ENCODE data around the gene CRYBA4. TPM values are rescaled to one million over a fixed set of nuclear protein-coding genes. Genes with fewer than 3 reads are reported as not detected.

Gene CRYBA4
- total and polyA plus RNA-seq, 10 donors: 0.20 to 0.24 (median 0.22) TPM; not detected in 7

DNA sequence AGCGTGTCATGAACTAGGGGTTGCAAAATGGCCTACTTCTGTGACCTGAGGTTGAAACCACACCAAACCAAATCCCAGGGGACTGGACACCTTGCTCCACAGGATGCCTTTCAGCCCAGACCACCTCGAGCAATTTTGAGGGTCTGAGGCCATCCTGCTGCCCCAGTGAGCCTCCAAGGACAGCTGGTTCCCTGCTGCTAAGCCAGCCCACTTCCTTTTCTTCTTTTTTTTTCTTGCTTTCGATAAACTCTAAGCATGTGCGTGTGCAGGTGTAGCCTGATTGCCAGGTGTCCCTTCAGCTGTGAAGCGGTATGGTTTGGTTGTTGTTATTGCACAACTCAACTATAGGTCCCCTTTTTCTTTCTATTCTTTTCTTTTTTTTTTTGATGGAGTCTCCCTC, 6.6 kb upstream of the CRYBA4 start:
- 21 to 35% (median 26%) methylated on average over 5 of the region's 5 CpGs for WGBS, 5 donors
- Histone ChIP-seq H3K4me3 (no peak overlapping the region), H3K9me3 (no peaks in the 10 kb centered on the region), H3K27ac (peak overlapping the region in 1 of 8 donors; percentile 28), H3K36me3 (no peaks in the 10 kb centered on the region), H3K4me1 (peaks cover 14 to 76% (median 49%) of the 10 kb centered on the region in 6 donors), H3K27me3 (replicated peaks in 1 of 7) (no peaks in the 10 kb centered on the region)
- peak; percentile 23 for DNase-seq
- intact Hi-C loops (cut with DNase I; ENCODE audit: low total_unique reads): no loop called here
- TF ChIP-seq, protein P1, sequence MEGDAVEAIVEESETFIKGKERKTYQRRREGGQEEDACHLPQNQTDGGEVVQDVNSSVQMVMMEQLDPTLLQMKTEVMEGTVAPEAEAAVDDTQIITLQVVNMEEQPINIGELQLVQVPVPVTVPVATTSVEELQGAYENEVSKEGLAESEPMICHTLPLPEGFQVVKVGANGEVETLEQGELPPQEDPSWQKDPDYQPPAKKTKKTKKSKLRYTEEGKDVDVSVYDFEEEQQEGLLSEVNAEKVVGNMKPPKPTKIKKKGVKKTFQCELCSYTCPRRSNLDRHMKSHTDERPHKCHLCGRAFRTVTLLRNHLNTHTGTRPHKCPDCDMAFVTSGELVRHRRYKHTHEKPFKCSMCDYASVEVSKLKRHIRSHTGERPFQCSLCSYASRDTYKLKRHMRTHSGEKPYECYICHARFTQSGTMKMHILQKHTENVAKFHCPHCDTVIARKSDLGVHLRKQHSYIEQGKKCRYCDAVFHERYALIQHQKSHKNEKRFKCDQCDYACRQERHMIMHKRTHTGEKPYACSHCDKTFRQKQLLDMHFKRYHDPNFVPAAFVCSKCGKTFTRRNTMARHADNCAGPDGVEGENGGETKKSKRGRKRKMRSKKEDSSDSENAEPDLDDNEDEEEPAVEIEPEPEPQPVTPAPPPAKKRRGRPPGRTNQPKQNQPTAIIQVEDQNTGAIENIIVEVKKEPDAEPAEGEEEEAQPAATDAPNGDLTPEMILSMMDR (IDR thresholded peaks at IDR 0.05 in 8 of 11, conservative IDR thresholded peaks at IDR 0.05 in 3 of 11): no peak
- TF ChIP-seq POLR2AphosphoS5 (IDR thresholded peaks at IDR 0.05): peak in 2 of 3 donors; percentile 43 to 79

DNA sequence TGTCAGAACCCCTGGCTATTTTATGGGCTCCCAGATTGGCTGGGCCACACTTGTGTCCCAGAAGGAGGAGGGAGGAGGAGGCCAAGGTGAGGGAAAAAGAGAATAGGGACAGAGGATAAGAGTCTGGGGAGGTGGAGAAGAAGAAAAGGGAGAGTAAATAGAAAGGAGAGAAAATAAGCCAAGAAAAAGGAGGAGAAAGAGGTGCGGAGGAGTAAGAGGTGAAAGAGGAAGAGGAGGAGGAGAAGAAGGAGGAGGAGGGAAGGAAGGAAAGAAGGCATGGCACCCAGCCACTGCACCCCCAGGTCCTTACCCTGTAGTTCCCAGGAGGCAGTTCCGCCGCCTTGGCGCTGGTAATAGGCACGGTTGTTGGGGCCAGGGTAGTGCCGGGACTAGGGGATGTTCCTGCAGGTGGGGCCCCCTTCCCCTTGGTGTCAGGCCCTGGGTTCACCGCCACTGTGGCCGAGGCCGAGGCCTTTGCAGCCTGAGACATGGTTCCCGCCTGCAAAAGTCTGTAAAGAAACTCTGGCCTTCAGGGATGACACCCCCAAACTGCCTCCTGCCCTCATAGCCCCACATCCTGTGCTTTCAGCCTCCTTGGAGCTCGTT, 5.8 kb upstream of the CRYBA4 start:
- 74 to 79% (median 77%) methylated on average over 11 of the region's 11 CpGs for WGBS, 5 donors
- Histone ChIP-seq H3K9me3 (no peaks in the 10 kb centered on the region), H3K27ac (peak overlapping the region in 1 of 8 donors; percentile 28), H3K36me3 (no peaks in the 10 kb centered on the region), H3K4me3 (no peak overlapping the region), H3K4me1 (peaks cover 9 to 70% (median 43%) of the 10 kb centered on the region in 6 donors), H3K27me3 (replicated peaks in 1 of 7) (no peaks in the 10 kb centered on the region)
- peak; percentile 72 for DNase-seq
- TF ChIP-seq, protein P1 (IDR thresholded peaks at IDR 0.05 in 8 of 11, conservative IDR thresholded peaks at IDR 0.05 in 3 of 11): no peak
- TF ChIP-seq POLR2AphosphoS5 (IDR thresholded peaks at IDR 0.05): no peak
- TF ChIP-seq POLR2A (IDR thresholded peaks at IDR 0.05): no peak
- intact Hi-C loops (cut with DNase I; ENCODE audit: low total_unique reads): no loop called here

DNA sequence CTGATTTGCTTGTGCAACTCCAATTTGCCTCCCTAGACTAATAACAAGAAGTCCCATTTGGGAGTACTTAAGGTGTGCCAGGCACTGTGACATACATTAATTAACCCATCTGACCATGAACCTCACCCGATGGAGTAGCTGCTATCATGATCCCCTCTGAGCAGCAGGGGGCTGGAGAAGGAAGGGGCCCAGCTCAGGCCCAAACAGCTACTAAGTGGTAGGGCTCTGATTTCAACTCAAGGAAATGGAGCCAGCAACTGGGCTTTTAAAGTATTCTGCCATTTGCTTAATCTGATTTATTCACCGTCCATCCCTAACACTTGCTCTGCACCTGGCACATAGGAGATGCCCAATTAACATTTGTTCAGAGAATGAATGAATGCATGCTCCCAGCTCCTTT, 5.1 kb upstream of the CRYBA4 start:
- Histone ChIP-seq H3K9me3 (no peaks in the 10 kb centered on the region), H3K36me3 (no peaks in the 10 kb centered on the region), H3K4me1 (peaks cover 9 to 67% (median 43%) of the 10 kb centered on the region in 6 donors), H3K27me3 (replicated peaks in 1 of 7) (no peaks in the 10 kb centered on the region), H3K27ac (no peak overlapping the region), H3K4me3 (no peak overlapping the region)
- intact Hi-C loops (cut with DNase I; ENCODE audit: low total_unique reads): no loop called here
- TF ChIP-seq POLR2AphosphoS5 (IDR thresholded peaks at IDR 0.05) (no peak), POLR2A (IDR thresholded peaks at IDR 0.05) (no peak)
- TF ChIP-seq, protein P1 (IDR thresholded peaks at IDR 0.05 in 8 of 11, conservative IDR thresholded peaks at IDR 0.05 in 3 of 11): no peak
- WGBS, 5 donors: 75 to 89% (median 87%) methylated on average over 2 of the region's 2 CpGs
- peak; percentile 15 for DNase-seq

DNA sequence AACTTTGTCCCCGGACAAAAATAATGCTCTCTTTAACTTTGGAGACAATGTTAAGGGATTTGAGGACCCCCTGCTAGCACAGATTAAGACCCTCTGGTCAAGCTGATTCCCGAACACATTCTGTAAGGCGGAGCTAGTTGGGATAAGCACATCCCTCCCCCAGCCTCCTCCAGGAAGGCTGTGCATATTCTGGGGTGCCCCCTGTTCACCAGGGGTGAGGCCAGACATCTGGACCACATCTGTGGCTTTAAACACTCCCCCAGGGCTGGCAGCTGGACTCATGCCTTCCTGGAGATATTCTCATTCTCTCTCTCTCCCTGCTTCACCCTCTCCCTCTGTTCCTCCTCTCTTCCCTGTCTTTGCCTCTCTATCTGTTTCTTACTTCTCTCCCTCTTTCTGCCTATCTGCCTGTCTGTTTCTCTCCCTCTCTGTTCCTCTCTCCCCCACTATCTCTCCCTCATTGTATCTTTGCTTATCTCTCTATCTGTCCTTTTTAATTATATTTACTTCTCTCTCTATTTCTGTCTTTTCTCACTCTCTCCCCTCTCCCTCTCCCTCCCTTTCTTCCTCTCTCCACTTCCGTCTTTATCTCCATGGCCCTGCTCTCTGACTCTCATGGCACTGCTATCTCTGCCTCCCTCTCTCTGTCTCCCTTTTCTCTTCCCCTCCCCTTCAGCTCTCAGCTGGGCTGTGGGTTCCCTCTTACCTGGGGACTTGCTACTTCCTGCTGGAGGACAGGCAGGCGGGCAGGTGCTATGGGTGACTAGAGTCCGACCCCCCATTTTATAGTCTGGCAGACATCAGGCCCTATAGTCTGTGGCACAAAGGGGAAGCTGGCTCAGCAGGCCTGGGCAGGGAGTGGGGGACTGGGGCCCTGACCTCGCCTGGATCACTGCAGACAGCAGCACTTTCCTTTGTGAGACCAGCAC, 4.2 kb upstream of the CRYBA4 start, which contains the start of gene CRYBB1:
Gene CRYBB1 (minus strand): TSS at position 757 of the 929 bp plus-strand sequence. CDS start 1,708 bp downstream, outside the sequence.
- DNase-seq: peak; percentile 77
- no peaks in the 10 kb centered on the region for H3K27me3 ChIP-seq (replicated peaks in 1 of 7)
- TF ChIP-seq, protein P1 (IDR thresholded peaks at IDR 0.05 in 8 of 11, conservative IDR thresholded peaks at IDR 0.05 in 3 of 11): no peak
- TF ChIP-seq POLR2A (IDR thresholded peaks at IDR 0.05): no peak
- TF ChIP-seq POLR2AphosphoS5 (IDR thresholded peaks at IDR 0.05): peak in 2 of 3 donors; percentile 8 to 42
- intact Hi-C loops (cut with DNase I; ENCODE audit: low total_unique reads): no loop called here
- WGBS, 5 donors: 52 to 61% (median 56%) methylated on average over 7 of the region's 7 CpGs
- no peaks in the 10 kb centered on the region for H3K36me3 ChIP-seq
- H3K27ac ChIP-seq: peak within 1 kb of the TSS in 4 of 8 donors; percentile 21 to 56 (median 46)
- no peak within 1 kb of the TSS for H3K4me3 ChIP-seq
- peaks cover 9 to 67% (median 43%) of the 10 kb centered on the region in 6 donors for H3K4me1 ChIP-seq
- H3K9me3 ChIP-seq: no peaks in the 10 kb centered on the region
